Cardiac fibroblast (primary cell): ENCODE results near the gene BTLA.

Experiments
- DNase-seq, 2 donors: peaks; one replicate each; pipeline versions ENCODE4 v3.0.0 to v3.0.0-alpha.2; 2010; ENCODE audit warnings: low read depth in 2 of 2
- H3K4me3 ChIP-seq, 2 donors: replicated peaks in 1 of 2; 1 replicate in 1 of 2; 2 replicates in 1 of 2; pipeline ENCODE4 v1.5.1; 2011; ENCODE audit warnings: low read depth in 2 of 2, low read length in 2 of 2, mild to moderate bottlenecking in 2 of 2, moderate library complexity in 1 of 2
- CTCF ChIP-seq: IDR thresholded peaks from one replicate; pipeline ENCODE4 v1.5.1; 2011; ENCODE audit warnings: low read depth, mild to moderate bottlenecking, low read length, inconsistent platforms

BTLA gene

GRCh38 chr3:112456147-112456546 lies 43.1 kb downstream of the BTLA start:
- TF ChIP-seq CTCF: no peak
- no peak overlapping the region for H3K4me3 ChIP-seq
- no peak for DNase-seq

DNA sequence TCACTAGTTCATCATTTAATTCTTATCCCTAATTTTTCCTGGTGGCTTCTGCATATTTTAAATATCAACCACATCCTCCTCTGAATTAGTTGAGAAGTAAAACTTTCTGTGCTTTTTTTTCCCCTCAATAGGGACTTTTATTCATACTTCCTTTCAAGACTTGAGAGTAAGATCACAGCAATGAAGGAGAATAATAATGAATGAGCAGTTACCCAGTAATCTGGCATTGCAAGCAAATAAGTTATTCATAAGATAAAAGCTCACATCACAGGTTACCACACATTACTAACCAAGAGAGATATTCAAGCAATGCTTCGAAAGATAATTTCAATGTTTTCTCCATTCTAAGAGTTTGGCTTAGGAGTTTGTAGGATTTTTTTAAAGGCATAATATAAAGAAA lies 50.3 kb downstream of the BTLA start:
- H3K4me3 ChIP-seq: no peak overlapping the region
- no peak for TF ChIP-seq CTCF
- peak; percentile 55 to 61 for DNase-seq

GRCh38 chr3:112446343-112446742 lies 52.9 kb downstream of the BTLA start:
- peak; percentile 90 to 92 for DNase-seq
- no peak overlapping the region for H3K4me3 ChIP-seq

DNA sequence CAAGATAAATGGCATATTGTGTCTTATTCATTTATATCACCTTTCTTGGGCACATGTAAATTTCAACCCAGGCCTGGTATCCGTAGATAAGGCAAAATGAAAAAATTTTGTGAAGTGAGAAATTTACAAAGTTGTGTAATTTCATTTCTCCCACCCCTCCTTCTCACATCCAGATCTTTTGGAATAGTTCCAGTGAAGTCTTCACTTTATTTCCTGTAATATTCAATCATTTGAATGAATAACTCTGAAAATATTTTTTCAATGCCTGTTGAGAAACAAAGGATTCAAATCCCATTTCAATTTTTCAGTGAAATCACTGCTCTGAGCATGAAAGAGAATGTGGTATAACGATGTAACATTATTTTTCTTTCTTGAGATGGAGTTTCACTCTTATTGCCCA lies 53.4 kb downstream of the BTLA start:
- peak; percentile 66 to 69 for DNase-seq
- no peak for TF ChIP-seq CTCF
- H3K4me3 ChIP-seq: no peak overlapping the region

More at GRCh38 chr3:112446343-112446742, 52.9 kb downstream of the BTLA start:
- no peak for TF ChIP-seq CTCF

- DNase-seq: peak; percentile 58 to 72
- no peak overlapping the region for H3K4me3 ChIP-seq
- peak; percentile 61 for TF ChIP-seq CTCF
Measured at GRCh38 chr3:112437146-112438022, 61.9 kb downstream of the BTLA start.

- no peak for DNase-seq
- no peak overlapping the region for H3K4me3 ChIP-seq
- no peak for TF ChIP-seq CTCF
Measured at GRCh38 chr3:112429960-112430359, 69.3 kb downstream of the BTLA start.
